Testis (tissue), 2 donors: ENCODE results near the gene PDGFC.

Source experiments
- CTCF ChIP-seq, 3 experiments: fragments of 450-650 bp in 2 of 3; fragments of 200-600 bp in 1 of 3; sonication (generic) in 1 of 3; IDR thresholded peaks; one replicate each; pipeline ENCODE4 v1.5.1; 2016 to 2019; ENCODE audit warnings: antibody characterized with exemption in 3 of 3, mild to moderate bottlenecking in 2 of 3, moderate library complexity in 1 of 3
- POLR2A ChIP-seq: fragments of 450-650 bp; IDR thresholded peaks from one replicate; pipeline ENCODE4 v1.6.1; 2017; ENCODE audit warnings: antibody characterized with exemption, mild to moderate bottlenecking, moderate library complexity

GRCh38 chr4:156837625-156838345 lies 133.8 kb downstream of the PDGFC start:
- TF ChIP-seq POLR2A (no peak), CTCF (IDR thresholded peaks at IDR 0.05) (no peak)
